Mammary epithelial cell (primary cell): ENCODE results near the gene WDR88.

Source experiments
- EZH2 ChIP-seq: IDR thresholded peaks from 2 replicates; pipeline ENCODE4 v1.6.1; 2012; ENCODE audit warnings: low read length, inconsistent platforms, borderline replicate concordance
- TF ChIP-seq, protein P1 (sequence below), 2 donors: IDR thresholded peaks in 1 of 2; conservative IDR thresholded peaks in 1 of 2; 2 replicates each; pipeline ENCODE4 v1.5.1; 2011 to 2012; ENCODE audit warnings: inconsistent platforms in 2 of 2, low read length in 2 of 2, mild to moderate bottlenecking in 2 of 2, control low read depth in 1 of 2, low read depth in 1 of 2; ENCODE audit not compliant: insufficient read depth in 1 of 2; ENCODE audit errors: extremely low read depth in 1 of 2

DNA sequence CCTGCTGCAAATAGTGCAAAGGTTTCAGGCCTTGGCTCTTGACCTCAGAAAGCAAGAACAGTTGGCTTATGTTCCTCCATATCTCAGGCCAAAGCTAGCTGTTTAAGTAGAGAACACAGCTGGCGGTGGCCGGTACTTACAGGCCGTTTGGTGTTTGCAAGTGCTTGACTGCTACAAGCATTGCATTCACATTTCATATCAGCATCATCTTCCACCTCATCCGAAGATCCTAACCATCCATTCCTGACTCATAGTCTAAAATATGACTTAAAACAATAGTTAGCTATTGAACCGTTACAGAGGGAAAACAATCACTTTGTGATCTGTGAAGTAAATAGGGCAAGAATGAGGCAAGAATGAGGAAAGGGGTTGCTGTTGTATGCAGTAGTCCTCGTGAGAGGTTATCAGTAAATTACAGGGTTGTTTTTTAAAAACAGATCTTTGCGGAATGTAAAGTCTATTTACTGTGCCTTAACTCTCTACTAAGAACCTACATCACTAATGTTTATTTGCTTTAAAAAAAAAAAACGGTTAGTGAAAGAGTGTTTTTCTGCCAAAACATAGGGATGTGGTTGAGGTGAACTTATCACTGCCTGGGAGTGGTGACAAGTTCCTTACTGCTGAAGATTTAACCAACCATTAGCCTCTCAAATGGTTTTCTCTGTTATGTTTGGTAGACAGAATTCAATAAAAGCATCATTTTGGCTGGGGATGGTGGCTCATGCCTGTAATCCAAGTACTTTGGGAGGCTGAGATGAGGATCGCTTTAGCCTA is 21.6 kb upstream of the WDR88 start:
- TF ChIP-seq, protein P1, sequence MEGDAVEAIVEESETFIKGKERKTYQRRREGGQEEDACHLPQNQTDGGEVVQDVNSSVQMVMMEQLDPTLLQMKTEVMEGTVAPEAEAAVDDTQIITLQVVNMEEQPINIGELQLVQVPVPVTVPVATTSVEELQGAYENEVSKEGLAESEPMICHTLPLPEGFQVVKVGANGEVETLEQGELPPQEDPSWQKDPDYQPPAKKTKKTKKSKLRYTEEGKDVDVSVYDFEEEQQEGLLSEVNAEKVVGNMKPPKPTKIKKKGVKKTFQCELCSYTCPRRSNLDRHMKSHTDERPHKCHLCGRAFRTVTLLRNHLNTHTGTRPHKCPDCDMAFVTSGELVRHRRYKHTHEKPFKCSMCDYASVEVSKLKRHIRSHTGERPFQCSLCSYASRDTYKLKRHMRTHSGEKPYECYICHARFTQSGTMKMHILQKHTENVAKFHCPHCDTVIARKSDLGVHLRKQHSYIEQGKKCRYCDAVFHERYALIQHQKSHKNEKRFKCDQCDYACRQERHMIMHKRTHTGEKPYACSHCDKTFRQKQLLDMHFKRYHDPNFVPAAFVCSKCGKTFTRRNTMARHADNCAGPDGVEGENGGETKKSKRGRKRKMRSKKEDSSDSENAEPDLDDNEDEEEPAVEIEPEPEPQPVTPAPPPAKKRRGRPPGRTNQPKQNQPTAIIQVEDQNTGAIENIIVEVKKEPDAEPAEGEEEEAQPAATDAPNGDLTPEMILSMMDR (conservative IDR thresholded peaks at IDR 0.05 in 1 of 2, IDR thresholded peaks at IDR 0.05 in 1 of 2; ENCODE audit: extremely low read depth in 1 of 2, insufficient read depth in 1 of 2, low read depth in 1 of 2, low read length in 2 of 2) = no peak
- no peak for TF ChIP-seq EZH2
